ENCODE data around the gene KRTAP20-2.

DNA sequence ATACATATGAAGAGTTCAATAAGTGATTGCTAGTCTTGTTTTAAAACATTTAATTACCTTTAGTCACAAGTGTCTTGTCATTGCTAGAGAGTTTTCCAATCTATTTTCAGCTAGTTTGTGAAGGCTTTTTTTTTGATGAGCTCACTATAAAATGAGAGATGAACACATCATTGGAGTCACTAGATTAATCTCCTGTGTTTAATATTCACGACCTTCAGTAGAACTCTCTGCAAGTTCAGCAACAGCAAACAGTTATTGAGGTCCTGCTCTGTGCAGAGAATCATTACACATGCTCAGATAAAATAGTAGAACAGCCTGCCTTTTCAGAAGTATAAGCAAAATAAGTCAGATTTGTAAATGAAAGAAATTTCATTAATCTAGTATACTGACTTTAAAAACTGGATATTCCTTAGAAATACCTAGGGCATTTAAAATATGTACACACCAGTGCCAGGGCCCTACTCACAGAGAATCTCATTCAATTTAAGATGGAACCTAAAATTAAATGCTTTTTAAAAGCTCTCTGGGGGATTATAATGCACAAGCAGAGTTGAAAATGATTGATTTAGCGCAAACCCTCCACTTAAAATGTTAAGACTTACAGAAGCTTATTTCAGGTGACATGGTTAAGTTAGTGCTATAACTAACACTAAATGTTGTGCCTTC is 38.1 kb downstream of the KRTAP20-2 start:
- TF ChIP-seq, protein P1, sequence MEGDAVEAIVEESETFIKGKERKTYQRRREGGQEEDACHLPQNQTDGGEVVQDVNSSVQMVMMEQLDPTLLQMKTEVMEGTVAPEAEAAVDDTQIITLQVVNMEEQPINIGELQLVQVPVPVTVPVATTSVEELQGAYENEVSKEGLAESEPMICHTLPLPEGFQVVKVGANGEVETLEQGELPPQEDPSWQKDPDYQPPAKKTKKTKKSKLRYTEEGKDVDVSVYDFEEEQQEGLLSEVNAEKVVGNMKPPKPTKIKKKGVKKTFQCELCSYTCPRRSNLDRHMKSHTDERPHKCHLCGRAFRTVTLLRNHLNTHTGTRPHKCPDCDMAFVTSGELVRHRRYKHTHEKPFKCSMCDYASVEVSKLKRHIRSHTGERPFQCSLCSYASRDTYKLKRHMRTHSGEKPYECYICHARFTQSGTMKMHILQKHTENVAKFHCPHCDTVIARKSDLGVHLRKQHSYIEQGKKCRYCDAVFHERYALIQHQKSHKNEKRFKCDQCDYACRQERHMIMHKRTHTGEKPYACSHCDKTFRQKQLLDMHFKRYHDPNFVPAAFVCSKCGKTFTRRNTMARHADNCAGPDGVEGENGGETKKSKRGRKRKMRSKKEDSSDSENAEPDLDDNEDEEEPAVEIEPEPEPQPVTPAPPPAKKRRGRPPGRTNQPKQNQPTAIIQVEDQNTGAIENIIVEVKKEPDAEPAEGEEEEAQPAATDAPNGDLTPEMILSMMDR (IDR thresholded peaks at IDR 0.05): no peak
- TF ChIP-seq POLR2A (IDR thresholded peaks at IDR 0.05; ENCODE audit: low read depth) (no peak), EP300 (IDR thresholded peaks at IDR 0.05) (no peak)
